ENCODE measurements around the gene LMTK2. TPM values are rescaled to one million over a fixed set of nuclear protein-coding genes. Genes with fewer than 3 reads are reported as not detected.

LMTK2 gene
- total RNA-seq, 1 experiment from 2014 or later = 26.8 TPM

GRCh38 chr7:98137134-98137825 is 30.6 kb downstream of the LMTK2 start:
- DNase-seq (ENCODE audit: low spot score) = no peak

- DNase-seq (ENCODE audit: low spot score) = no peak
Observed at GRCh38 chr7:98137826-98138151, 31.1 kb downstream of the LMTK2 start.

DNA sequence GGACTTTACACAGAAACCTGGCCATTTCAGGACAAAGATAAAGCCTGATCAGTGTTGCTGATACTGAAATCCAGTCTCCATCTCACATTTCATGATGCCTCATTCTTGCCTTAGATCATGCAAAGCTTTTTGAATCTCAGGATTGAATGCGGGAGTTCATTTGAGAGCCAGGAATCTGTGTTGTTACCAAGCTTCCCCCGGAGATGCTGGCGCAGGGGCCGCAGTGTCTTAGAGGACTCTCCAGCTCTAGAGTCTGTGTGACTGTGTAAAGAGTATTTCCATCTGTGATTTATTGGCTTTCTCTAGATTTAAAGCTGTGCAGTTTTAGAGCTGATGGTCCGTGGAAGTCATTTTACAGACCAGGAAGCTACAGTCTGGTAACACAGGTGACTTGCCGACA is 32.0 kb downstream of the LMTK2 start:
- no peak for DNase-seq (ENCODE audit: low spot score)

GRCh38 chr7:98142658-98143057 is 36.0 kb downstream of the LMTK2 start:
- DNase-seq (ENCODE audit: low spot score) = no peak

- DNase-seq (ENCODE audit: low spot score) = no peak
Observed at GRCh38 chr7:98148607-98149006, 41.9 kb downstream of the LMTK2 start.

DNA sequence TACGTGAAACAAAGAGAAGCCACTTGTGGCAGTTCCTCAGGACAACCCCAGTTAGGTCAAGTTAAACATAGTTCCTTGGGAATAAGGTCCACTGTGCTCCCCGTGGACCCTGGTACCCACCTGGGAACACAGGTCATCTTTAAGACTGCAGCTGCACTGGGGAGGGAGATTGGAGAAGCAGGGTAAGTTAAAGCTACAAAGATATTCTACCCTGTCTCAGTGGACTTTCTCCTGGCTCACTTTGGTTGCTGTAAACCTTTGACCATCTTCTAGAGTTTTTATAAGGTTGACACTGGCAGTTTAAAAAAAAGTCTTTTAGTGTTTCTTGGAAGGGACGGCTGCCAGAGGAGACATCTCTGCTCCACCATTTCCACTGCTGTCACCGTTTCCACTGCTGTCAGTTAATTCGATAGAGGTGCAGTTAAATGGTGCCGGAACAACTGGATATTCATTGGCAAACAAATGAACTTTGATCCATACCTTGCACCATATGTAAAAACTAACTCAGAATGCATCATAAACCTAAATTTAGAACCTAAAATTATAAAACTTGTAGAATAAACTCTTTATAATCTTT is 42.5 kb downstream of the LMTK2 start:
- no peak for DNase-seq (ENCODE audit: low spot score)

GRCh38 chr7:98151884-98152283 is 45.2 kb downstream of the LMTK2 start:
- no peak for DNase-seq (ENCODE audit: low spot score)

- no peak for DNase-seq (ENCODE audit: low spot score)
Observed at GRCh38 chr7:98156700-98157099, 50.0 kb downstream of the LMTK2 start.

DNA sequence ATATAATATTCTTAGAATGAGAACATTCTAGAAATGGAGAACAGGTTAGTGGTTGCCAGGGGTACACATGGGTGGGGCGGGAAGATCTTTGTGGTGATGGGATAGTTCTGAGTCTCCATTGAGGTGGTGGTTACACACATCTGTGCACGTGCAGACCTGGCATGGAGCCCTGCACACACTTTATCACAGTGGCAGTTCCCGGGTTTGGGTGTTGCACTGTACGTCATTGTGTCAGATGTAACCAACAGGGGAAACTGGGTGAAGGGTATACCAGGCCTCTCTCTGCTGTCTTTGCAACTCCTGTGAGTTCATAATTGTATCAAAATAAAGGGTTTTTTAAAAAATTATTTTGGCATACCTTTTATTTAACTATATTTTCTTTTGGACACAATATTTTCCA is 51.1 kb downstream of the LMTK2 start:
- DNase-seq (ENCODE audit: low spot score) = no peak

DNA sequence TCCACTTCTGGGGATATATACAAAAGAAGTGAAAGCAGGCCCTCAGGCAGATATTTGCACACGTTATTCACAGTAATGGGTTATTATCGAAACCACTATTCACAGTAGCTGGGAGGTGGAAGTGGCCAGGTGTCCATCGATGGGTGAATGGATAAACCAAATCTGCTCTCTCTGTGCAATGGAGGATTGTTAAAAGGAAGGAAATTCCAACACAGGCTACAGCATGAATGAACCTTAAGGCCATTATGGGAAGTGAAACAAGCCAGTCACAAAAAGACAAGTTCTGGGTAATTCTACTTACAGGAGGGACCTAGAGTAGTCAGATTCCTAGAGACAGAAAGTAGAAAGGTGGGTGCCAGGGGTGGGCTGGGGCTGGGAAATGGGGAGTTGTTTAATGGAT is 56.1 kb downstream of the LMTK2 start:
- no peak for DNase-seq (ENCODE audit: low spot score)

DNA sequence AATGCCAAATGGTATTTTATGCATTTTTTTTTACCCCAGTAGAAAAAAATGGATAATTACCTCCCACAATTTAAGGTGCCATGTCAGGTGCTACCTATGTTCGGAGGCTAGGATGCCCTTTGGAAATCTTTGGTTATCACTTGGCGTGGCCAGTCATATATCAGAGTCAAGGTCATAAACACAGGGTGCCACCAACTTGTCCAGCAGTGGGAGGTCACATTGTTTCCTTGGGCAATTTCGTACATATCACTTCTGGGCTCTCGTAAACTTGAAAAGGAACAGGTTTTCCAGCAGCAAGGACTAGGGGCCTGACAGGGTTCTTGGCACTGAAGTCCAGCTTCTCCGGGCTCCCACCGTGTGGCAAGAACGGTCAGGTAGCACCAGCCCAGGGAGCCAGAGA is 56.6 kb downstream of the LMTK2 start:
- DNase-seq (ENCODE audit: low spot score) = no peak

GRCh38 chr7:98163704-98164494 is 57.2 kb downstream of the LMTK2 start:
- peak; percentile 53 for DNase-seq (ENCODE audit: low spot score)

GRCh38 chr7:98165827-98166667 is 59.4 kb downstream of the LMTK2 start:
- DNase-seq (ENCODE audit: low spot score) = peak; percentile 84

- DNase-seq (ENCODE audit: low spot score) = no peak
Observed at GRCh38 chr7:98166668-98166970, 60.0 kb downstream of the LMTK2 start.

- no peak for DNase-seq (ENCODE audit: low spot score)
Observed at GRCh38 chr7:98167653-98168052, 61.0 kb downstream of the LMTK2 start.

- DNase-seq (ENCODE audit: low spot score) = peak; percentile 92
Observed at GRCh38 chr7:98168181-98168903, 61.7 kb downstream of the LMTK2 start.

GRCh38 chr7:98168904-98169621 is 62.4 kb downstream of the LMTK2 start:
- DNase-seq (ENCODE audit: low spot score) = no peak

- DNase-seq (ENCODE audit: low spot score) = no peak
Observed at GRCh38 chr7:98170966-98171365, 64.3 kb downstream of the LMTK2 start.

DNA sequence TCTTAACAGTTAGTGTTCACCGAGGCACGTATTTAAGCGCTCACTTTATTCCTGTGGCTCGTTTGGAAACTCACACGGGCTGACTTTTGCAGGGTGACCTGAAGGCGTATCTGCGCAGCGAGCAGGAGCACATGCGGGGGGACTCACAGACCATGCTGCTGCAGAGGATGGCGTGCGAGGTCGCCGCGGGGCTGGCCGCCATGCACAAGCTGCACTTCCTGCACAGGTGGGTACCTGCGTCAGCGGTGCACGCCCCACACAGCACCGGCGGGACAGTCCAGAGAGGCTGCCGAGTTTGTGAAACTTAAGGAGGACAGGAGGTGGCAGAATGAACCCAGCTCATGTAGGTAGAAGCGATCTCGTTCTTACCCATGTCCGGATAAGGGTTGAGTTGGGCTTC is 64.8 kb downstream of the LMTK2 start:
- no peak for DNase-seq (ENCODE audit: low spot score)

DNA sequence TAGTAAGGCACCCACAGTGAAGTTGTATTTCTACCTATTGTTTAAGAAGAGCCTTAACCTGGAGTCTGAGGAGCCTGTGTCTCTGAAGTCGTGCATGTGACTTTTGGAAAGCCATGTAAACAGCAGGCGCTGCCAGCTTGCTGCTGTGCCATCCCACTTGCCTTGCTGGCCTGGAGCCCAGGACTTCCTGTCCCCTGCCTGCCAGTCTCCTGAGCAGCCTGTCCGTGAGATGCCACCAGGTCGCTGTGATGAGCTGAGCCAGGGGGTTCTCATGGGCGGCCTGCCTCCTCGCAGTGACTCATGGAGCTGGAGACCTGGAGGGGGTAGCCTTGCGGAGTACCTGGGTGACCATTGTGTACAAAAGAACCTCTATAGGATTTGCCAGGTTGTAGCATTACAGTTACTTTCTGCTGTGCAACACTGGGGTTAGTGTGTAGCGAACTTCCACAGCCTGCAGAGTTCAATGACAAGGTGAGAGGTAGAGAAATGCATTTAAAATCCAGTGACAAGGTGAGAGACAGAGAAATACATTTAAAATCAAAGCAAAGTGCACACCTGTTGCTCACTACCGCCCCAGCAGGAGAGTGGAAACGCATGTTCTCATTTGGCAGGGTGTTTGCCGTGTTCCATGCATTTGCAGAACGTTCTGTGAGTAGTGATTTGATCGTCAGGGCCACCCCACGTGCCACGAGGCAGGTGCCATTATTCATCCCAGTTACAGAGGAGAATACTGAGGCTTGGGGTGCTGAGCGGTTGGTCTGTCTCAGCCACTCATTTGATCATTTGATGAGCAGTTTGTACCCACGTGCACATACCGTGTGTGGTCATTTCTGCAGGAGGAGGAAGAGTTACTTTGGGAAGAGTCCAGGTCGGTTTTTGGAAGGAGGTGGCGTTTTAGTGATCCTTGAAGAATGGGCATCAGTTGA is 67.9 kb downstream of the LMTK2 start:
- no peak for DNase-seq (ENCODE audit: low spot score)

Measured in HT-29 (cell line).